ENCODE results near the gene RANGRF.
"Not testable (repeated sequence)": the region's sequence is repeated elsewhere in the genome, so short reads cannot be mapped to it uniquely, and the experiment has no call there.

RANGRF gene

DNA sequence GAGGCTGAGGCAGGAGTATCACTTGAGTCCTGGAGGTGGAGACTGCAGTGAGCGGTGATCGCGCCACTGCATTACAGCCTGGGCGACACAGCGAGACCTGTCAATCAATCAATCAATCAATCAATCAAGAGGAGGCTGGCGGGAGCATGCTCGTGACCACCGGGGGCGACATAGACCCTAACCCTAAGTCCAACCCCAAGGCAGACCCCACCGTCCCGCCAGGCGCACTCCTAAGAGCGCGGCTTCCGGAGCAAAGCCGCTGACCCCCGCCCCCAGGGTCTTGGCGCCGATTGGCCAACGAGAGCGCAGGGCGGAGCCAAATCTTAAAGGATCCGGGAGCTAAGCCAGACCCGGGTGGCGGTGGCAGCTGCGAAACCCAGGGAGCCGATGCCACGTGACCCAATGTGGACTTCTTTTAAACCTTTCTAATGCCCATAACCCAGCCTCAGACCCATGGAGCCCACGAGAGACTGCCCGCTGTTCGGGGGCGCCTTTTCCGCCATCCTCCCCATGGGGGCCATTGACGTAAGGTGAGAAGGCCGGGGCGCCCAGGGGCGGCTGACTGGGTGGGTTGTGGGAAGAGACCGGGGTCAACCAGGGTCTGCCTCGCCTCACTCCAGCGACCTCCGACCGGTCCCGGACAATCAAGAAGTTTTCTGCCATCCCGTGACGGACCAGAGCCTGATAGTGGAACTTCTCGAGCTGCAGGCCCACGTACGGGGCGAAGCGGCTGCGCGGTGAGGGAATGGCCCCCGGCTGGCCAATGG, at the start of gene RANGRF:
TSS of gene RANGRF (plus strand) at position 335 of the 767 bp plus-strand sequence. CDS start at position 454, 119 bp downstream.
- DNase-seq (ENCODE audit: low spot score), result peak; percentile 91

DNA sequence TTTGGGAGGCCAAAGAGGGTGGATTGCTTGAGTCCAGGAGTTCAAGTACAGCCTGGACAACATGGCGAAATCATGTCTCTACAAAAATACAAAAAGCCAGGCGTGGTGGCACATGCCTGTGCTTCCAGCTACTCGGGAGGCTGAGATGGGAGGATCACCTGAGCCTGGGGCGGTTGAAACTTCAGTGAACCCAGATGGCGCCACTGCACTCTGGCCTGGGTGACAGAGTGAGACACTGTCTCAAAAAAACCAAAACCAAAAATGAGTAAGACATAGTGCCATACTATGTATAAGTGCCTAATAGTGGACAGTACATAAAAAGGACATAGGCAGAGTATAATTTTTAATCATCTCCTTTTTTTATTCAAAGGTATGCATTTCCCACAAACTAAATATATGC, 44.6 kb upstream of the RANGRF start:
- no peak for DNase-seq (ENCODE audit: low spot score)

- no peak for DNase-seq (ENCODE audit: low spot score)
Measured at GRCh38 chr17:8244768-8245167, 43.7 kb upstream of the RANGRF start.

DNA sequence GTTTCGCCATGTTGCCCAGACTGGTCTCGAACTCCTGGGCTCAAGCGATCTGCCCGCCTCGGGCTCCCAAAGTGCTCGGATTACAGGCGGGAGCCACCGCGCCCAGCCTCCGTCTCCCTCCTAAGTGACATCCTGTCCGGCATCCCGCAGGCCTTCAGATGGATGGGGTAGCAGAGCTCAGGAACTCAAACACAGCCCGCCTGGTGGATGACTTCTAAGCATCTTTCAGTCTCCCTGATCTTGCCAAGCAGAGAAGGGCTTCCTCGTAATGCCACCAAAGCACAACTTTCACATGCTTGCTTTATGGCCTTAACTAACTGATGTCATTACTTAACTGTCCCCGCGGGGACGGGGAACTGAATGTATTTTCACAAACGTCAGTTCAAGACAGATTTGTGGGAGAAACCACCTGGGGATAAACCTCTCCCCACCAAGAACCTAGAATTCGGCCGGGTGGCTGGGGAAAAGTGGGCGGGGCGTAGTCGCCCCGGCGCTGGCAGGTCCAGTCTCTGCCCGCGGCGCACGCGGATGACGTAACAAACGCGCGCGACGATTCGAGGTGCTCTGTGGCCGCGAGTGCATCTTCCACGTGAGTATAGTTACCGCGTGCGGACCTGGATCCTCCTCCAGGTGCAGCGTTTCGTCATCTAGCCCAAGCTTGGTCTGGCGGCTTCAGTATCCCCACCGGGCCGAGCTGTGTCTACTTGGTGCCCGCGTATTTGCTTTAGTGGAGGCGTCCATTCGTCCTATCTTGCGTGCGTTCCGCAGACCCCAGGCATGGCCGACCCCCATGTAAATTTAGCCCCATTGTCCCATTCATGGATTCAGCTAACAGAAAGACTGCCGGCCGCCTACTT, 39.5 kb upstream of the RANGRF start, which contains the start of gene PFAS:
TSS of gene PFAS (plus strand) at position 539 of the 857 bp plus-strand sequence. CDS start 4,649 bp downstream, outside the sequence.
- DNase-seq (ENCODE audit: low spot score), result peak; percentile 89

DNA sequence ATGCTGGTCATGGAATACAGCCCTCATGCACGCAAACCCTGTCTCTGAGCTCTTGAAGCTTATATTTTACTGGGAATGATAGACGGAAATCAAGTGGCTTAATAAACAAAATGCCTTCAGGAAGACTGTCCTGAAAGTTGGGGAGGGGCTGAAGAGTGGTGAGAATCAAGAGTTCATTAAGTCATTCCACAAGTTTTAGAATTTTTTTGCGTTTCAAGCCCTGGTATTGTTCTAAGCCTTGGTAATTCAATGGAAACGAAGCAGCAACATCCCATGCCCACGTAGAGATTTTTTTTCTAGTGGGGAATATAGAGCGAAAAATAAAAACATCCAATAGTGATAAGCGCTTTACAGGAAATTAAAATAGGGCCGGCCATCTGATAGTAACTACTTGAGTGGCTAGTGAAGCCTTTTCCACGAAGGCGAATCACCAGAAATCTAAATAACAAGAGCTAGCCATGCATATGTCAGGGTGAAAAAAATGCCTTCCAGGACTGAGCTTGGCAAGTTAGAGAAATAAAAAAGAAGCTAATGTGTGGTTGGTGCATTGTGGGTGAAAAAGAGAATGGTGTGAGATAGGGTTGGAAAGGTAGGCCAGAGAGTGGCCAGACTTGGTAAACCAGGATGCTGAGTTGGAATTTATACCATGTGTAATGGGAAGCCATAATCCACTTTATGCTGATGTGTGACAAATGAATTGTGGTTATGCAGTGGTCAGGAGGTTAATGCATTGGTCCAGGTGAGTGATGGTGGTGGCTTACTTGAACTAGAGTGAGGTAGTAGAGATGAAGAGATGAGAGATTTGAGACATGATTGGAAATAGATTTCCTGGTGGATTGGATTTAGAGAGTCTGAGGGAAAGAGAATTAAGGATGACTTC, 38.6 kb upstream of the RANGRF start:
- DNase-seq (ENCODE audit: low spot score), result no peak

GRCh38 chr17:8251411-8251810, 37.1 kb upstream of the RANGRF start:
- not testable (repeated sequence) for DNase-seq (ENCODE audit: low spot score)

GRCh38 chr17:8253801-8254200, 34.7 kb upstream of the RANGRF start:
- DNase-seq (ENCODE audit: low spot score), result no peak

DNA sequence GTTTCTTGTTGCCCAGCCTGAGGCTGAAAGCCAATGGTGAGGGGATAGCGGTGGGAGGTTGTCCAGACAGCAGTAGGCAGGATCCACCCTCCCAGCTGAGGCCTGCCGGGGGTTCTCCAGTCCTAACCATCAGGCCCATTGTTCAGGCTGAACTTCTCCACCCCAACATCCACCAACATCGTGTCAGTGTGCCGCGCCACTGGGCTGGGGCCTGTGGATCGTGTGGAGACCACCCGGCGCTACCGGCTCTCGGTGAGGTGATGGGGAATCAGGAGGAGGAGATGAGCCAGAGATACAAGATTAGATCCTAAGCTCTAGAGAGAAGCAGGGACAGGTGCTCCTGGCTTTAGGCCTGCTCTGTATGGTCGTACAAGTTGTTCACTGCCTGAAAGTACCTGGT, 33.6 kb upstream of the RANGRF start:
- DNase-seq (ENCODE audit: low spot score), result no peak

DNA sequence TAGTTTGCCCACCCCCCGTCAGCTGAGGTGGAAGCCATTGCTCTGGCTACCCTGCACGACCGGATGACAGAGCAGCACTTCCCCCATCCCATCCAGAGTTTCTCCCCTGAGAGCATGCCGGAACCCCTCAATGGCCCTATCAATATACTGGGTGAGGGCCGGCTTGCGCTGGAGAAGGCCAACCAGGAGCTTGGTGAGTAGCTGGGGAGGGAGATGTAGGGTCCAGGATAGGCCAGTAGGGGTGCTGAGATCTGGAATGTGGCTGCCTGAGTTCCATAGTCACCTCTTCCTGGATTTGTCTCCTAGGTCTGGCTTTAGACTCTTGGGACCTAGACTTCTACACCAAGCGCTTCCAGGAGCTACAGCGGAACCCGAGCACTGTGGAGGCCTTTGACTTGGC, 33.0 kb upstream of the RANGRF start:
- no peak for DNase-seq (ENCODE audit: low spot score)

DNA sequence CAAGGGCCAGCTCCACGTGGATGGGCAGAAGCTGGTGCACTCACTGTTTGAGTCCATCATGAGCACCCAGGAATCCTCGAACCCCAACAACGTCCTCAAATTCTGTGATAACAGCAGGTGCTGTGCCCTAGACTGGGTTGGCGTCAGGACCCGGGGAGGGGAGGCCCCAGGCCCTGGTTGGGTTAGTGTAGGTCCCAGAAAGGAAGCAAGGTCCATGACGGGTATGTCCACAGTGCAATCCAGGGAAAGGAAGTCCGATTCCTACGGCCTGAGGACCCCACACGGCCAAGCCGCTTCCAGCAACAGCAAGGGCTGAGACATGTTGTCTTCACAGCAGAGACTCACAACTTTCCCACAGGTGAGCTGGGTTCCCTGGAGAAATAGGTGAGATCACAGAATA, 32.2 kb upstream of the RANGRF start:
- no peak for DNase-seq (ENCODE audit: low spot score)

GRCh38 chr17:8256691-8257090, 31.8 kb upstream of the RANGRF start:
- no peak for DNase-seq (ENCODE audit: low spot score)

GRCh38 chr17:8257801-8258200, 30.7 kb upstream of the RANGRF start:
- DNase-seq (ENCODE audit: low spot score), result no peak

DNA sequence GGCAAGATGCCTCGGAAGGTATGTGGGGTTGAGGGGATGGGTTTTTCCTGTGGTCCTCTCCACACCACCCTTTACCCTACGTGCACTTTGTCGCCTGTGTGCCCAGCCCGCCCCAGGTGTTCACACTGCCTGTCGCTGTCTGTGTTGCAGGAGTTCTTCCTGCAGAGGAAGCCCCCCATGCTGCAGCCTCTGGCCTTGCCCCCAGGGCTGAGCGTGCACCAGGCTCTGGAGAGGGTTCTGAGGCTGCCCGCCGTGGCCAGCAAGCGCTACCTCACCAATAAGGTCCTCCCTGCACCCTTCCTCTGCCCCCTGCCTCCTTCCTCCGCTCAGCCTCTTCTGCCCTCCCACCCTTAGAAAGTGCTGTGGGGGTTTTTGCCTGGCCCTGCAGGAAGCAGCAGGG, 24.1 kb upstream of the RANGRF start:
- DNase-seq (ENCODE audit: low spot score), result no peak

DNA sequence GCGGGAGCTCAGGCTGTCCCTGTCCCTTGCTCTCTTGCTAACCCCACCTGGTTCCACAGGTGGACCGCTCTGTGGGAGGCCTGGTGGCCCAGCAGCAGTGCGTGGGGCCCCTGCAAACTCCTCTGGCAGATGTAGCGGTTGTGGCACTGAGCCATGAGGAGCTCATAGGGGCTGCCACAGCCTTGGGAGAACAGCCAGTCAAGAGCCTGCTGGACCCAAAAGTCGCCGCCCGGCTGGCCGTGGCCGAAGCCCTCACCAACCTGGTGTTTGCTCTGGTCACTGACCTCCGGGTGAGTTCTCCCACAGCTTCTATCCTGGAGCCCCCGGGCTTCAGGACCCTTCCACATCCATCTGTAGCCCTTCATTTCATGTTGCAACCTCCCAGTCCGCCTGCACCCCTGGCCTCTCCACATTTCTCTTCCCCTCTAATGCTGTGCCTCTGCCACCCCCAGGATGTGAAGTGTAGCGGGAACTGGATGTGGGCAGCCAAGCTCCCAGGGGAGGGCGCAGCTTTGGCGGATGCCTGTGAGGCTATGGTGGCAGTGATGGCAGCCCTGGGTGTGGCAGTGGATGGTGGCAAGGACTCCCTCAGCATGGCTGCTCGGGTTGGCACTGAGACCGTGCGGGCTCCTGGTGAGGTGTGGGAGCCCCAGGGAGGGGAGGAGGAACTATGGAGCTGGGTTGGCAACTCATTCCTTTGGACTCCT, 23.5 kb upstream of the RANGRF start:
- no peak for DNase-seq (ENCODE audit: low spot score)

DNA sequence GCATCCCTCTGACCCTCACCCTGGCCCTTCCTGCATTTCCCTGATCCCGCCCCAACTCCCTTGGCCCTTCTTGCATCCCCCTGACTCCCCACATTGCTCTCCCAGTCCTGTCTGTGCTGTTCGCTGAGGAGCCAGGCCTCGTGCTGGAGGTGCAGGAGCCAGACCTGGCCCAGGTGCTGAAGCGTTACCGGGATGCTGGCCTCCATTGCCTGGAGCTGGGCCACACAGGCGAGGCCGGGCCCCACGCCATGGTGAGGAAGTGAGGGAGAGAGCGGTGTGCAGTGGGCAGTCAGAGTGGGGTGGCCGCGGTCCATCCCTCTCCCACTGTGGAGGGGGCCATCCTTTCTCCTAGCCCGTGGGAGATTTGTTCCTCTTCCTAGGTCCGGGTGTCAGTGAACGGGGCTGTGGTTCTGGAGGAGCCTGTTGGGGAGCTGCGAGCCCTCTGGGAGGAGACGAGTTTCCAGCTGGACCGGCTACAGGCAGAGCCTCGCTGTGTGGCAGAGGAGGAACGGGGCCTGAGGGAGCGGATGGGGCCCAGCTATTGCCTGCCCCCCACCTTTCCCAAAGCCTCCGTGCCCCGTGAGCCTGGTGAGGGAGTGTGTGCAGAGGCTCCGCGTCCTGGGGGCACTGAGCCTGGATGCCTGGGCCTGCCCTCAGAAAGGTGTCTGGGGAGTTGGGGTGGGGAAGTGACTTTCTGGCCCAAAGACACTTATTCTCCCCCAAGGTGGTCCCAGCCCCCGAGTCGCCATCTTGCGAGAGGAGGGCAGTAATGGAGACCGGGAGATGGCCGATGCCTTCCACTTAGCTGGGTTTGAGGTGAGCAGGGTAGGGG, 21.6 kb upstream of the RANGRF start:
- no peak for DNase-seq (ENCODE audit: low spot score)

GRCh38 chr17:8267480-8268147, 20.9 kb upstream of the RANGRF start:
- no peak for DNase-seq (ENCODE audit: low spot score)

GRCh38 chr17:8268550-8269298, 19.7 kb upstream of the RANGRF start:
- no peak for DNase-seq (ENCODE audit: low spot score)

DNA sequence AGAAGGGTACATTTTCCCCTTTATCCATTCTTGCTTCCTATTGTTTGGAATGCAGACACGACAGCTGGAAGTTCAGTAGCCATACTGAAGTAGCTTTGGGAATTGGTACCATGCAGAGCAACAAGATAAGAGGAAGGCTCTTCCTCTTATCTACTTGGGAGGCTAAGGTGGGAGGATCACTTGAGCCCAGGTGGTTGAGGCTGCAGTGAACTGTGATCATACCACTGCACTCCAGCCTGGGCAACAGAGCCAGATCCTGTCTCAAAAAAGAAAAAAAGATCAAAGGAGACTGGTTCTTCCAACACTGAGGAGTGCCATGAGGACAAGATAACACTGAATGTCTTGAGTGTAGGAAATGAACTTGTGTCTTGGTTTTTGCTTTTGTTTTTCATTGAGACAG, 16.0 kb upstream of the RANGRF start:
- DNase-seq (ENCODE audit: low spot score), result no peak

GRCh38 chr17:8273884-8274444, 14.5 kb upstream of the RANGRF start:
- no peak for DNase-seq (ENCODE audit: low spot score)

All from D341Med (cell line).